GF-D8 (cell line): ENCODE results near the gene TCEAL5.
"Not testable (repeated sequence)": the region's sequence is repeated elsewhere in the genome, so short reads cannot be mapped to it uniquely, and the experiment has no call there.

Experiments used
- DNase-seq: peaks from one replicate; lab custom pipeline; 2025; lab: John Stamatoyannopoulos, UW

Gene TCEAL5

GRCh38 chrX:103234869-103235268, 41.7 kb downstream of the TCEAL5 start:
- no peak for DNase-seq

- no peak for DNase-seq
Observed at GRCh38 chrX:103233263-103233662, 43.3 kb downstream of the TCEAL5 start.

- not testable (repeated sequence) for DNase-seq
Observed at GRCh38 chrX:103225918-103226317, 50.6 kb downstream of the TCEAL5 start.
